Body of pancreas (tissue), 4 donors: ENCODE measurements around the gene SUGCT.

Experiments
- POLR2A ChIP-seq, 3 donors: fragments of 450-650 bp; IDR thresholded peaks; one replicate each; pipeline ENCODE4 v1.6.1; 2016; ENCODE audit warnings: antibody characterized with exemption in 3 of 3, mild to moderate bottlenecking in 2 of 3
- TF ChIP-seq, protein P1 (sequence below), 7 experiments: fragments of 450-650 bp in 4 of 7; fragments of 200-600 bp in 3 of 7; sonication (generic) in 3 of 7; IDR thresholded peaks; one replicate each; pipeline ENCODE4 v1.5.1; 2016 to 2019; ENCODE audit warnings: antibody characterized with exemption in 7 of 7

DNA sequence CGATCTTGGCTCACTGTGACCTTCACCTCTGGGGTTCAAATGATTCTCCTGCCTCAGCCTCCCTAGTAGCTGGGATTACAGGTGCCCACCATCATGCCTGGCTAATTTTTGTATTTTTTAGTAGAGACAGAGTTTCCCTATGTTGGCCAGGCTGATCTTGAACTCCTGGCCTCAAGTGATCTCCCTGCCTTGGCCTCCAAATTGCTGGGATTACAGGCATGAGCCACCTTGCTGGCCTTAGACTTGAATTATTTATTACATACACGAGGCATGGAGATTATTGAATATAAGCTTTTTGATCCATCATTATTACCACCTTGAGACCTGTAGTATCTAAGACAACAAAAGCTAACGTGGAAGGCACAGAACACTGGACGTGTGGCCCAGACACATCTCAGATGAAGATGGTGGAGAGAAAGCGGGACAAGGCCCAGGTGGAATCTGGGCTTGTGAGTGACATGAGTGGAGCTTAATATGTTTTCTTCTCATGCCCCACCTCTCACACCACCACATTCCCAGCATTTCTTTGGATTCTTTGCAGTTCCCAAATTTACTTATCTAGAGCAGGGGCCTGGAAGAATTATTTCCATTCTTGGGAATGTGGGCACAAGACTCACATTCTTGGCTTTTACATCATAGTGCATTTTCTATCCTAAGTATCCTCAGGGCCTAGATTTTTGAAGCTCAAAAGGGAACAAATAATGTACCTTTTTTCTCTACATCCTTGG lies 76.6 kb downstream of the SUGCT start:
- TF ChIP-seq, protein P1, sequence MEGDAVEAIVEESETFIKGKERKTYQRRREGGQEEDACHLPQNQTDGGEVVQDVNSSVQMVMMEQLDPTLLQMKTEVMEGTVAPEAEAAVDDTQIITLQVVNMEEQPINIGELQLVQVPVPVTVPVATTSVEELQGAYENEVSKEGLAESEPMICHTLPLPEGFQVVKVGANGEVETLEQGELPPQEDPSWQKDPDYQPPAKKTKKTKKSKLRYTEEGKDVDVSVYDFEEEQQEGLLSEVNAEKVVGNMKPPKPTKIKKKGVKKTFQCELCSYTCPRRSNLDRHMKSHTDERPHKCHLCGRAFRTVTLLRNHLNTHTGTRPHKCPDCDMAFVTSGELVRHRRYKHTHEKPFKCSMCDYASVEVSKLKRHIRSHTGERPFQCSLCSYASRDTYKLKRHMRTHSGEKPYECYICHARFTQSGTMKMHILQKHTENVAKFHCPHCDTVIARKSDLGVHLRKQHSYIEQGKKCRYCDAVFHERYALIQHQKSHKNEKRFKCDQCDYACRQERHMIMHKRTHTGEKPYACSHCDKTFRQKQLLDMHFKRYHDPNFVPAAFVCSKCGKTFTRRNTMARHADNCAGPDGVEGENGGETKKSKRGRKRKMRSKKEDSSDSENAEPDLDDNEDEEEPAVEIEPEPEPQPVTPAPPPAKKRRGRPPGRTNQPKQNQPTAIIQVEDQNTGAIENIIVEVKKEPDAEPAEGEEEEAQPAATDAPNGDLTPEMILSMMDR (IDR thresholded peaks at IDR 0.05): no peak
- TF ChIP-seq POLR2A (IDR thresholded peaks at IDR 0.05): no peak
